Gastrocnemius medialis (tissue), 4 donors: ENCODE measurements around the gene GRM5. TPM values are rescaled to one million over a fixed set of nuclear protein-coding genes. Genes with fewer than 3 reads are reported as not detected.

Source experiments
- ATAC-seq, 2 donors: fragments of 150-250 bp; one replicate each; pipeline ENCODE4 v1.9.1; 2016
- DNase-seq, 2 donors: peaks; one replicate each; pipeline ENCODE4 v3.0.0-alpha.2; 2019
- H3K27ac ChIP-seq, 4 donors: fragments of 200-600 bp; sonication (generic); 1 replicate in 1 of 4; 2 replicates in 3 of 4; pipeline ENCODE4 v1.5.1; 2016 to 2018; ENCODE audit warnings: mild to moderate bottlenecking in 2 of 4, moderate library complexity in 1 of 4
- H3K27me3 ChIP-seq, 3 donors: fragments of 200-600 bp; sonication (generic) in 2 of 3; 1 replicate in 1 of 3; 2 replicates in 2 of 3; pipeline versions ENCODE4 v1.5.1 to v1.6.0; 2016 to 2019; ENCODE audit warnings: mild to moderate bottlenecking in 1 of 3, moderate library complexity in 1 of 3
- H3K36me3 ChIP-seq, 2 donors: fragments of 200-600 bp; sonication (generic) in 1 of 2; one replicate each; pipeline ENCODE4 v1.5.1; 2017 to 2018
- H3K4me1 ChIP-seq, 2 donors: fragments of 200-600 bp; sonication (generic) in 1 of 2; one replicate each; pipeline ENCODE4 v1.5.1; 2016 to 2017; ENCODE audit warnings: mild to moderate bottlenecking in 2 of 2
- H3K4me3 ChIP-seq, 4 donors: fragments of 200-600 bp; sonication (generic) in 3 of 4; 1 replicate in 1 of 4; 2 replicates in 3 of 4; pipeline ENCODE4 v1.5.1; 2016 to 2019; ENCODE audit warnings: mild to moderate bottlenecking in 2 of 4
- H3K9me3 ChIP-seq, 3 donors: fragments of 200-600 bp; sonication (generic) in 2 of 3; 1 replicate in 1 of 3; 2 replicates in 2 of 3; pipeline ENCODE4 v1.5.1; 2016 to 2019
- POLR2A ChIP-seq, 2 donors: fragments of 450-650 bp; IDR thresholded peaks; one replicate each; pipeline ENCODE4 v1.6.1; 2017; ENCODE audit warnings: antibody characterized with exemption in 2 of 2, mild to moderate bottlenecking in 2 of 2, moderate library complexity in 2 of 2
- in situ Hi-C, 4 donors: fragments of 200-750 bp; cut with MboI; loops; one replicate each; pipeline versions ENCODE4 v1.15.0 to v1.8.0; 2017; ENCODE audit warnings: low sequenced_read_pairs in 4 of 4
- intact Hi-C: fragments of 100-400 bp; cut with DNase I; formaldehyde crosslinking; loops from one replicate; pipeline ENCODE4 v1.15.1; 2023; ENCODE audit warnings: low total_unique reads
- total RNA-seq, 4 donors: library from RNA; depleted of rRNA; stranded (reverse); fragments of >200 nt; gene quantifications; one replicate each; pipeline versions ENCODE4 v1.1.0 to v1.2.3, GENCODE V29; 2016
- TF ChIP-seq, protein P1 (sequence below), 5 experiments: fragments of 450-650 bp in 3 of 5; fragments of 200-600 bp in 2 of 5; sonication (generic) in 2 of 5; IDR thresholded peaks in 4 of 5; conservative IDR thresholded peaks in 1 of 5; 1 replicate in 4 of 5; 2 replicates in 1 of 5; pipeline ENCODE4 v1.5.1; 2016 to 2019; ENCODE audit warnings: antibody characterized with exemption in 5 of 5, mild to moderate bottlenecking in 3 of 5, moderate library complexity in 3 of 5

Gene GRM5
- total RNA-seq, 4 donors from 2014 or later: not detected

DNA sequence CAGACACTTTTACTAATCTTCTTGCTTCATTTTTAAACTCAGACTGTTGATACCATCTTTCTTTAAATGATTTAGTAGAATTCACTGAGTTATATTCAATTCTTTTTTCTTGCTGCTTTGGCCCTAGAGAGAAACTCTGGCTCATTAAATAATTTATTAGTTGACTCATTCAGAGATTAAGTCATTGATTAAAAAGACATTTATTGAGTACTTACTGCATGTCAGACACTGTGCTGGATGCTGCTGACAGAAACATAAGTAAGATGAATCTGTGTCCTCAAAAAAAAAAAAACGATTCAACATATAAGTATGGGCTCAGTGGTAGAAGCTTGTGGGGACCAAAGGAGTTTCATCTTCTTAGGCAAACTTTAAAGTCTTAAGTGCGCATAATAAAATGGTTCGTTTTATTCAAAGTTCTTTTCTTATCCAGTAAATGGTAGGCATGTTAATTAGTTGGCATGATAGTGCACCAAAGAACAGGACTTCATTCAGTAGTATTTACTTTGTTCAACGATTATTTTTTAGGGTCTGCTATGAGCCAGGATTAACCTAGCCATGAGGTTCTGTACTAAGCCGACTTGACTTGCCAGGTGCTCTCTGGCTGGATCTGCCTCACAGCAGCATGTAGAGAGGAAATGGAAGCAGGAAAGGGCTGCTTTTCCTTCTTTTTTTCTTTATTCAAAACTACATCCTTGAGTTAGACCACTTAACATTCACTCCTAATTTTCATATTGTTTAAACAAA, 447.3 kb downstream of the GRM5 start:
- intact Hi-C loops: no loop called here
- in situ Hi-C loops: no loop called here

GRCh38 chr11:88617226-88617625, 448.6 kb downstream of the GRM5 start:
- no peak for DNase-seq
- Histone ChIP-seq H3K36me3 (no peaks in the 10 kb centered on the region), H3K9me3 (no peaks in the 10 kb centered on the region), H3K4me3 (no peak overlapping the region), H3K4me1 (no peaks in the 10 kb centered on the region), H3K27me3 (no peaks in the 10 kb centered on the region), H3K27ac (no peak overlapping the region)
- no peak for ATAC-seq
- in situ Hi-C loops (no loop called here), intact Hi-C loops (no loop called here)
- TF ChIP-seq, protein P1, sequence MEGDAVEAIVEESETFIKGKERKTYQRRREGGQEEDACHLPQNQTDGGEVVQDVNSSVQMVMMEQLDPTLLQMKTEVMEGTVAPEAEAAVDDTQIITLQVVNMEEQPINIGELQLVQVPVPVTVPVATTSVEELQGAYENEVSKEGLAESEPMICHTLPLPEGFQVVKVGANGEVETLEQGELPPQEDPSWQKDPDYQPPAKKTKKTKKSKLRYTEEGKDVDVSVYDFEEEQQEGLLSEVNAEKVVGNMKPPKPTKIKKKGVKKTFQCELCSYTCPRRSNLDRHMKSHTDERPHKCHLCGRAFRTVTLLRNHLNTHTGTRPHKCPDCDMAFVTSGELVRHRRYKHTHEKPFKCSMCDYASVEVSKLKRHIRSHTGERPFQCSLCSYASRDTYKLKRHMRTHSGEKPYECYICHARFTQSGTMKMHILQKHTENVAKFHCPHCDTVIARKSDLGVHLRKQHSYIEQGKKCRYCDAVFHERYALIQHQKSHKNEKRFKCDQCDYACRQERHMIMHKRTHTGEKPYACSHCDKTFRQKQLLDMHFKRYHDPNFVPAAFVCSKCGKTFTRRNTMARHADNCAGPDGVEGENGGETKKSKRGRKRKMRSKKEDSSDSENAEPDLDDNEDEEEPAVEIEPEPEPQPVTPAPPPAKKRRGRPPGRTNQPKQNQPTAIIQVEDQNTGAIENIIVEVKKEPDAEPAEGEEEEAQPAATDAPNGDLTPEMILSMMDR (IDR thresholded peaks at IDR 0.05 in 4 of 5, conservative IDR thresholded peaks at IDR 0.05 in 1 of 5): no peak
- no peak for TF ChIP-seq POLR2A (IDR thresholded peaks at IDR 0.05)

More for the DNA sequence above, 447.3 kb downstream of the GRM5 start:
- Histone ChIP-seq H3K27ac (no peak overlapping the region), H3K36me3 (no peaks in the 10 kb centered on the region), H3K4me3 (no peak overlapping the region), H3K9me3 (no peaks in the 10 kb centered on the region), H3K27me3 (no peaks in the 10 kb centered on the region), H3K4me1 (no peaks in the 10 kb centered on the region)
- ATAC-seq (no peak), DNase-seq (no peak)
- TF ChIP-seq POLR2A (IDR thresholded peaks at IDR 0.05): no peak
- TF ChIP-seq, protein P1 (IDR thresholded peaks at IDR 0.05 in 4 of 5, conservative IDR thresholded peaks at IDR 0.05 in 1 of 5): no peak

DNA sequence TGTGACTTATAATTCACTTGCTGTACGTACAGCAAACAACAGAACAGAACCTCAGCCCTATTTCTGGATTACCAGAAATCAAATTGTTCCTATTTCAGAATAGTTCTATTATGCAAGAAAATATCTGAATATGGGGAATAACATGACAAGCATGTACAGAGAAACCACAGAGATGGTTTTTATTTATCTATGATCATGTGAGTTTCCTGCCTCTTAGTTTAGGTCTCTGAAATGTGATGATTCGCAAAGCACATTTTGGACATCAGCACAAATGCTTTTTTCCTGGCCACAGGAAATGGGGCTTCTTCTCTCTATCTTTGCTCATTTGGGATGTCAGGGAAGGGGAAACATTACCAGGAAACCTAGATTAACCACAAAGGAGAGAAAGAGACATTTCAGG, 461.5 kb downstream of the GRM5 start:
- Histone ChIP-seq H3K9me3 (no peaks in the 10 kb centered on the region), H3K4me3 (no peak overlapping the region), H3K27me3 (no peaks in the 10 kb centered on the region), H3K36me3 (no peaks in the 10 kb centered on the region), H3K27ac (no peak overlapping the region), H3K4me1 (no peaks in the 10 kb centered on the region)
- DNase-seq: no peak
- in situ Hi-C loops: no loop called here
- TF ChIP-seq, protein P1 (IDR thresholded peaks at IDR 0.05 in 4 of 5, conservative IDR thresholded peaks at IDR 0.05 in 1 of 5): no peak
- TF ChIP-seq POLR2A (IDR thresholded peaks at IDR 0.05): no peak
- ATAC-seq: no peak
- intact Hi-C loops: no loop called here

DNA sequence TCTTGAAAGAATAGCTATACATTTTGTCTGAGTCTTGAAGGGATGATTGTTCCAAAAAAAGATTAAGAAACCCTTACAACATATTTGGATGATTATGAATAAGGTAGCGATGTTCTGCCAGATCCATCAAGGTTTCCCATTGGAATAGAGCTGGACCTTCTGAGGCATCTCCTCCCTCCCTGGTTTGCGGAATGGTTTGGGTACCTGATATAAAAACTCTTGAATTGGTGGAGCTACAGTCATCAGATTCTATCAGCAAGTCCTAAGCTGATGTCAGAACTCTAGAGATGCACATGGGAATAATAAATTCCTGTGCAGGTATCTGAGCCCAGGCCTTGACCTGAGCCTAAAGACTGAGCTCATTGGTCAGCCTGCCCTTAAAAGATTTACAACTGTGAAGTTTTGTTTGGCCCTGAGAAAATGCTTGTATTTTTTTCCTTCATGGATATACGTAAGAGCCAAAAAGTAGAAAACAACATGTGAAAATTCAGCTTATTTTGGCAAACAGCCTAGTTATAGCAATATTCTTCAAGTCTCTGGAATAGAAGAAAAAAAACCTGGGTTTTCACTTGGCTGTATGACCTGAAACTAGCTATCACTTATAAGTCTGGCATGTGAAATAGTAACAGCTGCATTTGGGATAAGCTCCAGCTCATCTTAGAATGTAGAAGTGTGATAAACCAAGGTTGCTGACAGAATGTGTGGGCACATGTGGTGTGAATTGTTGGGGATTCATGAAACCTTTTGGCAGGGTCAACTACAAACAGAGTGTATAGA, 462.5 kb downstream of the GRM5 start:
- DNase-seq (no peak), ATAC-seq (no peak)
- Histone ChIP-seq H3K9me3 (no peaks in the 10 kb centered on the region), H3K27me3 (no peaks in the 10 kb centered on the region), H3K27ac (no peak overlapping the region), H3K4me1 (no peaks in the 10 kb centered on the region), H3K36me3 (no peaks in the 10 kb centered on the region), H3K4me3 (no peak overlapping the region)
- in situ Hi-C loops (no loop called here), intact Hi-C loops (no loop called here)
- TF ChIP-seq, protein P1 (IDR thresholded peaks at IDR 0.05 in 4 of 5, conservative IDR thresholded peaks at IDR 0.05 in 1 of 5): no peak
- TF ChIP-seq POLR2A (IDR thresholded peaks at IDR 0.05): no peak
